Mammary epithelial cell (primary cell): ENCODE data around the gene STON2.

Experiments used
- CTCF ChIP-seq, 2 donors: IDR thresholded peaks in 1 of 2; conservative IDR thresholded peaks in 1 of 2; 2 replicates each; pipeline ENCODE4 v1.5.1; 2011 to 2012; ENCODE audit warnings: inconsistent platforms in 2 of 2, low read length in 2 of 2, mild to moderate bottlenecking in 2 of 2, control low read depth in 1 of 2, low read depth in 1 of 2; ENCODE audit not compliant: insufficient read depth in 1 of 2; ENCODE audit errors: extremely low read depth in 1 of 2
- EZH2 ChIP-seq: IDR thresholded peaks from 2 replicates; pipeline ENCODE4 v1.6.1; 2012; ENCODE audit warnings: low read length, inconsistent platforms, borderline replicate concordance

GRCh38 chr14:81343701-81344100 is 56.4 kb downstream of the STON2 start:
- TF ChIP-seq CTCF (conservative IDR thresholded peaks at IDR 0.05 in 1 of 2, IDR thresholded peaks at IDR 0.05 in 1 of 2; ENCODE audit: extremely low read depth in 1 of 2, insufficient read depth in 1 of 2, low read depth in 1 of 2, low read length in 2 of 2) (no peak), EZH2 (no peak)
